HG03175 (cell line): ENCODE results near the gene ITPKC.
"Not testable (repeated sequence)": the region's sequence is repeated elsewhere in the genome, so short reads cannot be mapped to it uniquely, and the experiment has no call there.

Experiments
- ATAC-seq: cut with Tn5 transposase; IDR thresholded peaks from one replicate; pipeline ENCODE4 v1.9.1; 2021; ENCODE audit warnings: mild to moderate bottlenecking, moderate library complexity; ENCODE audit not compliant: unreplicated experiment

ITPKC gene

DNA sequence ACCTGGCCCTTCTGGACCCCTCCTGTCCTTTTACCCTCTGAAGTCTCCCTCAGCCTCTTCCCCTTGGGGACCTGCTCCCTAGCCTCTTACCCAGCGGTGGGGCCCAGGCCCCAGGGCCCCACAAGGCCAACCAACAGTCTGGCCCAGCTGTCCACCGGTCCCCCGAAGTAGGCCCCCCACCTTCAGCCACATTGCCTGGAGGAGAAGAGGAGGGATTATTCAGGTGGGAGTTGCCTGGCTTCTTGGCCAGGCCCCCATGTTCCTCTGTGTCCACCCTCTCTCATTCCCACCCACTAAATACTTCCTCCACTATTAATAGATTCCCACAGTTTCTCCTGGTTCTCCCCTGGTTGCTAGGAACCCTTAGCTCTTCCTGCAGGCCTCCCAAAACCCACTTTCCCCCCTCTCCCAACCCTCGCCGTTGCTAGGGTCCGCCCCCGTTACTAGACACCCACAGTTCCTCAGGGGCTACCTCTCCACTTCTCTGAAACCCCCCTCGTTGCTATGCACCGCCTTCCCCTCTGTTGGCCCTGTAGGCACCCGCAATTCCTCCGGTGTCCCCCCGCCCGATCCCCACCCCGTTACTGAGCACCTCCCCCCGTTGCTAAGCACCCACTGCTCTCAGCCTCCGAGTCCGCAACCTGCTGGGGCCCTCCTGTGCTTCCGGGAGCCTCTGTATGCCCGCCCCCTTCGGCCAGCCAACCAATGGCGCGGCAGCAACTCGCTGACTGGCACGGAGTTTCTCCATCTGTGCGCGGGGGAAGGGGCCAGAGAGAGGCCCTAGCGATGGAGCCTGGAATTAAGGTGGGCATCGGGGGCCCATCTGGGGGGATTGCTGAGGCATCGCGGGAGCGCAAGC, 2.2 kb upstream of the ITPKC start:
- ATAC-seq: peak; percentile 64

DNA sequence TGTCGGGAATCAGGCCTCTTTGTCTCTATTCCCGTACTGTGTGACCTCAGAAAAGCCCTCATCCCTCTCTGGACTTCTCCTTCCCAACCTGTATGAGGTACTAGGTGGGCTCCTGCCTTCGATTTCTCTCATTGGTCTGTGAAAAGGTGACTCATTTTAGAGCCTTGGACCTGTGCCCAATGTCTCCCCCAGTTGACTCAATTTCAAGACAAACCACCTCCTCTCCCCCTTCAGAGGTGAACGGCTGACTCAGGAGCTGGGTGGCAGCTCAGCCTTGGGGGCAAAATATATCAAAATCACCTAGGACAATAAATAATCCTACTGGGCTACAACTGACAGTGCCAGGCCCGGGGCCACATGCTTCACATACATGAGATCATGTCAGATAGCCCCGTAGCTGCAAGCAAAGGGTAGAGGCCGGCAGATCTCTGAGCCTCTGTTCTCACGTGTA, 856 bp upstream of the ITPKC start:
- ATAC-seq: no peak

DNA sequence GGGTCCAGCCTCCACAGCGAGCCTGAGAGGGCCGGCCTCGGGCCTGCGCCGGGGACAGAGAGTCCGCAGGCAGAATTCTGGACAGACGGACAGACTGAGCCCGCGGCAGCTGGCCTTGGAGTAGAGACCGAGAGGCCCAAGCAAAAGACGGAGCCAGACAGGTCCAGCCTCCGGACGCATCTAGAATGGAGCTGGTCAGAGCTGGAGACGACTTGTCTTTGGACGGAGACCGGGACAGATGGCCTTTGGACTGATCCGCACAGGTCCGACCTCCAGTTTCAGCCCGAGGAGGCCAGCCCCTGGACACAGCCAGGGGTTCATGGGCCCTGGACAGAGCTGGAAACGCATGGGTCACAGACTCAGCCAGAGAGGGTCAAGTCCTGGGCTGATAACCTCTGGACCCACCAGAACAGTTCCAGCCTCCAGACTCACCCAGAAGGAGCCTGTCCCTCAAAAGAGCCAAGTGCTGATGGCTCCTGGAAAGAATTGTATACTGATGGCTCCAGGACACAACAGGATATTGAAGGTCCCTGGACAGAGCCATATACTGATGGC, 490 bp downstream of the ITPKC start:
- ATAC-seq: no peak

DNA sequence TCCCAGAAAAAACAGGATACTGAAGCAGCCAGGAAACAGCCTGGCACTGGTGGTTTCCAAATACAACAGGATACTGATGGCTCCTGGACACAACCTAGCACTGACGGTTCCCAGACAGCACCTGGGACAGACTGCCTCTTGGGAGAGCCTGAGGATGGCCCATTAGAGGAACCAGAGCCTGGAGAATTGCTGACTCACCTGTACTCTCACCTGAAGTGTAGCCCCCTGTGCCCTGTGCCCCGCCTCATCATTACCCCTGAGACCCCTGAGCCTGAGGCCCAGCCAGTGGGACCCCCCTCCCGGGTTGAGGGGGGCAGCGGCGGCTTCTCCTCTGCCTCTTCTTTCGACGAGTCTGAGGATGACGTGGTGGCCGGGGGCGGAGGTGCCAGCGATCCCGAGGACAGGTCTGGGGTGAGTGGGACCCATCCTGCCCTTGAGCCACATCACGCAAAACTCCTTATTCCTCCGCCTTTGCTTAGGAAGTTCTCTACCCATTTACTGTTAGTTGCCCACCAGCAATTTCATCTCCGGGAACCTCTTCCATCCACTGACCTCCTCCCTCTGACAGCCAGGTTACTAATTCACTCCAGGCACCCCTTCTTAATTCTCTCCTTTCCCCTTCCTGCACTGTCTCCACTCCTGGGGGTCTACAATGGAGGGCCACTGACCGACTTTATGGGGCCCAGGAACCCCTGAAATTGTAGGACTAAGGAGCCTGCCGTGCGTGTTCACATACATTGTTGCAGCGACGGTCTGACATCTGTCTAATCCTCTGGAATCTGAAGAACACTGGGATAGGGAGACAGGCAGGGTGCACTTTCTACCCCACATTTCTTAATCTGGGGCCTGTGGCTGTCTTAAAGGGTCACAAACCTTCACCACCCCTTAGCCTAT, 1.2 kb downstream of the ITPKC start:
- ATAC-seq: no peak

DNA sequence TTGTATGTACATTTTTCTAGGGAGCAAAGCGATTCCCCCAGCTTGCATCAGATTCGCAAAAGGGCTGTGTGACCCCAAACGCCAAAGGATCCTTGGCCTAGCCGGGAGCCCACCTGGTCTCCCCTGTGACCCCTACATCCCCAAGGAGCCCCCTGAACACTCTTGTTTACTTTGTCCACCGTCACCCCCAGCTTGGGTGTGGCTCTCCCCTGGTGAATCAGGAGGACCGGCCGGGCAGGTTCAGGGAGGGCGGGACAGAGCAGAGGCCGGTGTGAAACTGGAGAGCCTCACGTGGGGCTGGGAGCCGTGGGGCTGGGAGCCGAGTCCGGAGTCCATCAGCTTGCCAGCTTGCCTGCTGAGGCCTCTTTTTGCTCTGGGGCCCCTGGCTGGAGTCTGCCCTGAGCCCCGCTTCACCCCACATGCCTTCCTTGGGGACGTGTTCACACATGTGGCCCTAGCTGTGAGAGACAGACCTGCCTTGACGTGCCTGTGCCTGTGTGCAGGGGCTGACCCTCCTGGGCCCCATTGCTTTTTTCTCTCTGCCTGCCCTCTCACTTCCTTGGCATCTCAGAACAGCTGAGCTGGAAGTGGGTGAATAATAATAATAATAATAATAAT, 2.0 kb downstream of the ITPKC start:
- ATAC-seq: no peak

DNA sequence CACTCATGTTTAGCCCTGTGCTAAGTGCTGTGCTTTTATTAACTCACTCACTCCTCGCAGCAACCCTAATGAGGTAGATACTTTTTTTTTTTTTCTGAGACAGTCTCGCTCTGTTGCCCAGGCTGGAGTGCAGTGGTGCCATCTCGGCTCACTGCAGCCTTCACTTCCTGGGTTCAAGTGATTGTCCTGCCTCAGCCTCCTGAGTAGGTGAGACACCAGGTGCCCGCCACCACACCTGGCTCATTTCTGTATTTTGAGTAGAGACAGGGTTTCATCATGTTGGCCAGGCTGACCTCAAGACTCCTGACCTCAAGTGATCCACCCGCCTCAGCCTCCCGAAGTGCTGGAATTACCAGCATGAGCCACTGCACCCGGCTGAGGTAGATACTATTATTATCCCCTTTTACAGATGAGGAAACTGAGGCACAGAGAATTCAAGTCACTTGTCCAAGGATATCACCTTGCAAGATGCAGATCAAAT, 2.5 kb downstream of the ITPKC start:
- no peak for ATAC-seq

DNA sequence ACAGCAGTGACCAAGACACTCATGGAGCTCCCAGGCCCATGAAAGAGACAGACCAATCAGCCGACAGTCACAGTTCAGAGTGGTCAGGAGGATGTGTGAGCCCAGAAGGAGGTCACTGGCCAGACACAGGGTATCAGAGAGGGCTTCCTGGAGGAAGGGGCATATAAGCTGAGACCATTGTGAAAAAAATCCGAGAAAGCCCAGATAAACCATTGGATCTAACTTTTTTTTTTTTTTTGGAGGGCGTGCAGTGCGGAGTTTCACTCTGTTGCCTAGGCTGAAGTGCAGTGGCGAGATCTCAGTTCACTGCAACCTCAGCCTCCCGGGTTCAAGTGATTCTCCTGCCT, 4.2 kb downstream of the ITPKC start:
- ATAC-seq: no peak

DNA sequence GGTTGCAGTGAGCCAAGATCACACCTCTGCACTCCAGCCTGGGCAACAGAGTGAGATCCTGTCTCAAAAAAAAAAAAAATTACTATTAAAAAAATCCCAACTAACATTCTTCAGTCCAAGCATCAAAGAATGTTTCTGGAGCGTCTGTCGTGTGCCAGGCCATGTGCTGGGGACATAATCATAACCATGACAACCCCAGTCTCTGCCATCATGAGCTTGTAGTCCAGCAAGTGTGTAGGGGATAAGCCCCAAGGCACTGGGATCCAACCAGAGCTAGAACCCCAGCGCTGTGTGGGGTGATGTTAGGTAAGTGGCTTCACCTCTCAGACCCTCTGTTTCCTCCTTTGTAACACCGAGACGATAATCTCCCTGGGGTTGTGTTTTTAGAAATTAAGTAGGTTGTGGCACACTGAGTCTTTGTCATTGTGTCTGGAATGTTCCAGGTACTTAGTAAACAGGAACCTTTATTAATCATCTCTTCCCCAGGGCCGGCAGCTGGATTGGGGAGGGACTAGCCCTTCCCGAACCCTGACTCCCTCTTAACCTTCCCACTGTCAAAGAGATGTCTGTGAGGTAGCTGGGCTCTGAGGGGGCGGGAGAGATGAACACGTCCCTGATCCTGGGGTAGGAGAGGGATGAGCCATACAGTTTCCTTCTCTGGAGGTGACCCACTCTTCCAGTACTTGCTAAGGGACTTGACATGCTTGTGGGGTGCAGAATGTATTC, 5.2 kb downstream of the ITPKC start:
- no peak for ATAC-seq

DNA sequence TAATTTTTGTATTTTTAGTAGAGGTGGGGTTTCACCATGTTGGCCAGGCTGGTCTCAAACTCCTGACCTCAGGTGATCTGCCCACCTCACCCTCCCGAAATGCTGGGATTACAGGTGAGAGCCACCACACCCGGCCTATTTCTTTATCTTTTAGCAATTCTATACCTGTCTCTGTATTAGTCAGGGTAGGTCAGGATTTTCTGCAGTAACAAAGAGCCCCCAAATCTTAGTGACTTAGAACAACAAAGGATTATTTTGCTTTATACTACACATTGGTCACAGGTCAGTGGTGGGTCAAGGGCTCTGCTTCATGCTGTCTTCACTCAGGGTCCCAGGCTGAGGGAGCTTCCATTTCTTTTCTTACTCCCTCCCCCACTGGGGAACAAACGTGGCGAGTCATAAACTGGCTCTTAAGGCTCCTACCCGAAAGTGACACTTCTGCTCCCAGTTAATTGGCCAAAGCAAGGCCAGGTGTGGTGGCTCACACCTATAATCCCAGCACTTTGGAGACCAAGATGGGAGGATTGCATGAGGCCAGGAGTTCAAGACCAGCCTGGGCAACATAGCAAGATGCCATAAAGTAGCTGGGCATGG, 6.8 kb downstream of the ITPKC start:
- no peak for ATAC-seq

DNA sequence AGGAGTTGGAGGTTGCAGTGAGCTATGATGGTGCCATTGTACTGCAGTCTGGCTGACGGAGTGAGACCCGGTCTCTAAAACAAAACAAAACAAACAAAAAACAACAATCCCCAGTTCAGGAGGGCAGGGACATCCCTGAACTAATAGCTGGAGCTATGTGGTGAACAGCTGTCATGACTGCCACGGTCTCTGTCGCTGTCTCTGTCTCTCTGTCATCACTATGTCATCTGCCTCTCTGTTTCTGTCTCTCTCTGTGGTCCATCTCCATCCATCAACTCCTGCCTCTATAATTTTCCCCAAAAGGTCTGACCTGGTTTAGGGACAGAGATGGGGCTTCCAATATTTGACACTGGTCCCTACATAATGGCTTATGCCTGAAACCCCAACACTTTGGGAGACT, 7.4 kb downstream of the ITPKC start:
- no peak for ATAC-seq

DNA sequence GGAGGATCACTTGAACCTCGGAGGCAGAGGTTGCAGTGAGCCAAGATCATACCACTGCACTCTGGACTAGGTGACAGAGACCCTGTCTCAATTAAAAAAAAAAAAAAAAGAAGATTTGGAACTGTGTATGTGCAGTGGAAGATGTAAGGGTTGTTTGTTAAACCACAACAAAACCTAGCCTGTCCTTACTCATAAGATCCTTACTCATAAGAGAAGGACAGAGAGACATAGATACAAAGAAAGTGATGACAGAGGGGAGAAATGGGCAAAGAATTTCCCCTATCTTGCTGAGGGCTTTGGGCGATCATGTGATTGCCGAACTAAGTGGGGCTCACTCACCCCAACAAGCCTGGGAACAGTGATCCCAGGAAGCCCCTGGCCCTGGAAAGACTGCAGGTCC, 7.9 kb downstream of the ITPKC start:
- ATAC-seq: no peak

DNA sequence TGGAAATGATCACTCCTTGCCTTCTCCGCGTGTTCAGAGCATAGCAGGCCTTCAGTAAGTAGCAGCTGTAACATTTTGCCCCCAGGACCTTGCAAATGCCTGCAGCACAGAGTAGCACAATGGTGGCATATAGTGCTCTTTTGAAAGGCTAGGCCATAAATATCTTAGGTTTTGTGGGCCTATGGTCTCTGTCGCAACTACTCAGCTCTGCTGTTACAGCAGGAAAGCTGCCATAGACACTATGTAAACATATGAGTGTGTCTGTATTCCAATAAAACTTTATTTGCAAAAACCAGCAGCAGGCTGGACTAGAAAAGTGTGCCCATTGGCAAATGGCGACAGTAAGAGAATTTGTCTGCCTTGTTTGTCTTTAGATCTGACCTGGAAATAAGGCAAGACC, 9.4 kb downstream of the ITPKC start:
- ATAC-seq: no peak

DNA sequence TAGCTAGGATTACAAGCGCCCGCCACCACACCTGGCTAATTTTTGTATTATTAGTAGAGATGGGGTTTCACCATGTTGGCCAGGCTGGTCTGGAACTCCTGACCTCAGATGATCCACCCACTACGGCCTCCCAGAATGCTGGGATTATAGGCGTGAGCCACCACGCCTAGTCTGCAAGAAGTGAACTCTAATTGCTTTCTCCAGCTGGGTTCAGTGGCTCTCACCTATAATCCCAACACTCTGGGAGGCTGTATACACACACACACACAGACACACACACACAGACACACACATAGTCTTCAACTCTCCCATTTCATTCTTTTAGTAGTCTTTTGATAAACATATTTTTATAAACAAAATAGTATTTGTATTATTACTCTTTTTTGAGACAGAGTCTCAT, 13.2 kb downstream of the ITPKC start:
- not testable (repeated sequence) for ATAC-seq

DNA sequence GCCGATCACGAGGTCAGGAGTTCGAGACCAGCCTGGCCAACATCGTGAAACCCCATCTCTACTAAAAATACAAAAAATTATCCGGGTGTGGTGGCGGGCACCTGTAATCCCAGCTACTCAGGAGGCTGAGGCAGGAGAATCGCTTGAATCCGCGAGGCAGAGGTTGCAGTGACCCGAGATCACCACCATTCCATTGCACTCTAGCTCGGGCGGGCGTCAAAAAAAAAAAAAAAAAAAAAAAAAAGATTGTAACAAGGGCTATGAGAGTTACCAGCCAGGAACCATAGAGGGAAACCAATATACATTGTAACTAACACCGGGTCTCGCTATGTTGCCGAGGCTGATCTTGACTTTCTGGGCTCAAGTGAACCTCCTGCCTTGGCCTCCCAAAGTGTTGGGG, 15.4 kb downstream of the ITPKC start:
- not testable (repeated sequence) for ATAC-seq

DNA sequence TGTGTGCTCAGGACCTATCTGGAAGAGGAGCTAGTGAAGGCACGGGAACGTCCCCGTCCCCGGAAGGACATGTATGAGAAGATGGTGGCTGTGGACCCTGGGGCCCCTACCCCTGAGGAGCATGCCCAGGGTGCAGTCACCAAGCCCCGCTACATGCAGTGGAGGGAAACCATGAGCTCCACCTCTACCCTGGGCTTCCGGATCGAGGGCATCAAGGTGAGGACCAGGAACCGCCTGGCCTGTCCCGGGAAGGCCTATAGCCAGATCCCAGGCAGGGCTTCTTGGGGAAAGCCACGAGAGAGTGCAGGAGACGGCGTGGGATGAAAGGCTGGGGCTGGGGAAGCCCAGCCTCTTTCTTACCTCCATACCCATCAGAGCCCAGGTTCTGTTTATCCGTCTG, 16.2 kb downstream of the ITPKC start:
- no peak for ATAC-seq

DNA sequence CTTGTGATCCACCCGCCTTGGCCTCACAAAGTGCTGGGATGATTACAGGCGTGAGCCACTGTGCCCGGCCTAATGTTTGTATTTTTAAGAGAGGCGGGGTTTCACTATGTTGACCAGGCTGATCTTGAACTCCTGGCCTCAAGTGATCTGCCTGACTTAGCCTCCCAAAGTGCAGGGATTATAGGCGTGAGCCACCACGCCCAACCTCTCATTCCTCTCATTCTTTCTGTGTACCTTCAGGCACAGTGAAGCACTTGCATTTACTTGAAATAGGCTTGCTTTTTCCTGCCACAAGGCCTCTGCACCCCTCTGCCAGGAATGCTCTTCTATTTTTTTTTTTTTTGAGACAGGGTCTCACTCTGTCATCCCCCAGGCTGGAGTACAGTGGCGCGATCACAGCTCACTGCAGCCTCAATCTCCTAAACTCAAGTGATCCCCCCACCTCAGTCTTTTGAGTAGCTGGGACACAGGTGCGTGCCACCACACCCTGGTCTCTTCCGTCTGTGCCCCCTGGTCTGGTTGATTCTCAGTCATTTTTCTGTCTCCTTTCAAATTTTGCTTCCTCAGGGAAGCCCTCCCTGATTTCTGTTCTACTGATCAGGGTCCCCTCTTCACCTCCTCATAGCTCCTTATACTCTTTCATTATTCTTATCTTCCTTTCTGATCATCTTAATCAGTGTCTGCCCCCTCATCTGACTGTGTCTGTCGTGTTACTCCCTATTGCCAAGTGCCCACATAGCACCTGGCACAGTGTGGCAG, 18.3 kb downstream of the ITPKC start:
- no peak for ATAC-seq

DNA sequence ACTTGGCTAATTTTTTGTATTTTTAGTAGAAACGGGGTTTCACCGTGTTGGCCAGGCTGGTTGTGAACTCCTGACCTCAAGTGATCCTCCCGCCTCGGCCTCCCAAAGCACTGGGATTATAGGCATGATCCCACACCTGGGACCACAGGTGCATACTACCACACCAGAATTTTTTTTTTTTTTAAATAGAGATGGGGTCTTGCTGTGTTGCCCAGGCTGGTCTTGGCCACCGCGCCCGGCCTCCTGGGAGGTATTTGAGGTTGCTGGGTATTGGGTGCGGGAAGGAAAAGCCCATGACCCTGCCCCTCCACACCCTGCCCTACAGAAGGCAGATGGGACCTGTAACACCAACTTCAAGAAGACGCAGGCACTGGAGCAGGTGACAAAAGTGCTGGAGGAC, 19.7 kb downstream of the ITPKC start:
- no peak for ATAC-seq

DNA sequence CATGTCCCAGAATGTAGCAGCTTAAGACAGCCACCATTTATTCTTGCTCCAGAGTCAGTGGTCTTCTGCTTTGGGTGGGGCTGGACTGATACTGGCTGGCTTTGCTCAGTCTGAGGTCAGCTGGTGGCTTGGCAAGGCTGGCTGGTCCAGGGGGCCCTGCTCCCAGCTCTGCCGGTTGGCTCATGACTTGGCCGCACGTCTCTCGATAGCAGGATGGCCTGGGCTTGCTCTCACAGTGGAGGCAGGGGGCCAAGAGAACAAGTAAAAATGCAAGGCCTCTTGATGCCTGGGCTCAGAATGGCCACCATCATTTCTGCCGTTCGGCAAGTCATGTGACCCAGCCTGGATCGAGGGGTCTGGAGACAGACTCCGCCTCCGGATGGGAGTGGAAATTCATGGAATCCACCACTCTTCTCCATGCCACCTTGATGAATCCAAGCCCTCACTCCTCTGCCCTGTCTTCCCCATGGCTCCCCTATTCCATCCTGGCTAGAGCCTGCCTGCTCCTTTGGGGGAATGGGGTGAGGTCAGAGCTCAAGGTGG, 20.3 kb downstream of the ITPKC start:
- ATAC-seq: no peak
